GM12875 (cell line): ENCODE data around the gene SPRY4.

Experiments used
- H3K4me3 ChIP-seq: one replicate; pipeline ENCODE4 v1.5.1; 2011; ENCODE audit warnings: low read depth, low read length, control low read depth
- CTCF ChIP-seq: IDR thresholded peaks from 2 replicates; pipeline ENCODE4 v1.5.1; 2011; ENCODE audit warnings: low read depth, mild to moderate bottlenecking, control low read depth, inconsistent platforms, low read length, moderate library complexity, borderline replicate concordance; ENCODE audit not compliant: insufficient read depth

The SPRY4 gene

DNA sequence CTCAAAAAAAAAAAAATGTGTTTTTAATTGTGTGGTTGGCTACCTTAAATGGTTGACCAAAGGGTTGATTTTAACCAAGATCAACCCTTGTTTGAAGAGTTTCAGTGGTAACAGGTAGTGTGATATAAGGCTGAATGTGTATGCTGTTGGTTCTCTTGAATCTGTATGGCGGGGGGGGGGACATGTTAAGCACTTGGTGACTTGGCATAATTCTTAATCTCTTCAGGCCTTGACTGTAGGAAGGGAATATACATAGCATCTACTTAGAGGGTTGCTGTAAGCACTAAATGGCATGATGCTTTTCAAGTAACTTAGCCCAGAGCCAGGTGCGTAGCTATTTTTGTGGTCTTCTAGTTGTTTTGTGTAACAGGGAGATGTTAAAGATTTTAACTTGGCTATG is 5.6 kb upstream of the SPRY4 start:
- H3K4me3 ChIP-seq: no peak overlapping the region
- no peak for TF ChIP-seq CTCF

DNA sequence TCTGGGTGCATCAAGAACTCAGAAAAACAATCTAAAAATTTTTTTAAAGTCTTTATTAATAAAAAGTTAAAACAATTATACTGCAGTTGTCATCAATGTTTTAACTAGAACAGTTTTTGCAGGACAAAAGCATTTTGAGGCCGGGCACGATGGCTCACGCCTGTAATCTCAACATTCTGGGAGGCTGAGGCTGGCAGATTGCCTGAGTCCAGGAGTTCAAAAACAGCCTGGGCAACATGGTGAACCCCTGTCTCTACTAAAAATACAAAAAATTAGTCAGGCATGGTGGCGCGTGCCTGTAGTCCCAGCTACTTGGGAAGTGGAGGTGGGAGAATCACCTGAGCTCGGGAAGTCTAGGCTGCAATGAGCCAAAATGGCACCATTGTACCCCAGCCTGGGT is 5.2 kb upstream of the SPRY4 start:
- no peak for TF ChIP-seq CTCF
- H3K4me3 ChIP-seq: no peak overlapping the region

DNA sequence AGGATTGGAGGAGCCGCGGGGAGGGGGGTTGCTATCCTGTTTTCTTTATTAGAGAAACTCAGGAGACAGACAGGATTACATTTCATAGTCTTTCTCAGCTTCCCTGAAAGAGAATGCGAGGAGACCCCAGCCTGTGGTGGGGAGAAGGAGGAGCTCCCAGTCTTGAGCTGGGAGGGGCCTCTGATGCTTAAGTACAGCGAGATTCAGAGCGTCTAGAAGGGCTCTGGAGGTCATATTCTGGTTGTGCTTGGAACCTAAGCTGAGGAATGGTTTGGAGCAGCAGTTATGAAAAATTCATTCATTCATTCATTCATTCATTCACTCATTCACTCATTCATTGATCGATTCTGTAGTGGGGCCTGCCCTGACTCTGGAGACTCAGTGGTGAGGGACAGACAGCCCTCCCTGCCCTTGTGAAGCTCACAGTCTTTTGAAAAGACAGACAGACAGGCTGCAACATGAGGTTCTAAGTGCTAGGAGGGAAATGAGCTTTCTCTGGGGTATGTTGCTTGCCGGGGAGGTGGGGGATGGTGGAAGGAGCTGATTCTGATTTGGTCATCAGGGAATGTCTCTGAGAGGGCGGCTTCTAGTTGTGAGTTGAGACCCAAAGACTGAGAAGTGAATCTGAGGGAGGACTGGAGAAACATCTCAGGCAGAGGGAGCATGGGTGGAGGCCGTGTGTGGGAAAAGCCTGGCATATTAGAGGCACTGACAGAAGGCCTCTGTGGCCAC is 2.5 kb upstream of the SPRY4 start:
- no peak overlapping the region for H3K4me3 ChIP-seq

DNA sequence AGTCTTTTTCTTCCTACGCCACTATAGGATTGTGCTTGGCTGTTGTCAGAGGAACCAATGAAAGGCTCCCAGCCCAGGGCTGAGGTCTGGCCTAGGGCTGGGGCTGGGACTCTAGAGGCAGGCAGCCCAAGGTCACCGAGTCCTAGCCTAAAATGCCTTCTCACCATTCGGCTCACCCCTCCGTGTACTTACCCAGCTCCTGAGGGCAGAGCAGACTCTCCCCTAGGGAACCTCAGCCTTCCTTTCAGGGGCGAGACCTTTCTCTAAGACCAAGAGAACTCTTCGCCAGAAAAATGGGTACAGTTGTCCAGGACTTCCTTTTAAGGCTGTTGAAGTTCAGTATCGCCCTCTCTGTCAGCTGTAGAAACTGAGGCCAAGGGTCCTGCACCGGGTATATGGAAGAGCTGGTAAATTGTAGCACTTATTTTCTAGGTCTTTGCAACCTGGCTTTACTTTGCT is 1.7 kb upstream of the SPRY4 start:
- TF ChIP-seq CTCF: no peak
- peak overlapping the region; percentile 64 for H3K4me3 ChIP-seq

More for the DNA sequence above, 2.5 kb upstream of the SPRY4 start:
- TF ChIP-seq CTCF: no peak

DNA sequence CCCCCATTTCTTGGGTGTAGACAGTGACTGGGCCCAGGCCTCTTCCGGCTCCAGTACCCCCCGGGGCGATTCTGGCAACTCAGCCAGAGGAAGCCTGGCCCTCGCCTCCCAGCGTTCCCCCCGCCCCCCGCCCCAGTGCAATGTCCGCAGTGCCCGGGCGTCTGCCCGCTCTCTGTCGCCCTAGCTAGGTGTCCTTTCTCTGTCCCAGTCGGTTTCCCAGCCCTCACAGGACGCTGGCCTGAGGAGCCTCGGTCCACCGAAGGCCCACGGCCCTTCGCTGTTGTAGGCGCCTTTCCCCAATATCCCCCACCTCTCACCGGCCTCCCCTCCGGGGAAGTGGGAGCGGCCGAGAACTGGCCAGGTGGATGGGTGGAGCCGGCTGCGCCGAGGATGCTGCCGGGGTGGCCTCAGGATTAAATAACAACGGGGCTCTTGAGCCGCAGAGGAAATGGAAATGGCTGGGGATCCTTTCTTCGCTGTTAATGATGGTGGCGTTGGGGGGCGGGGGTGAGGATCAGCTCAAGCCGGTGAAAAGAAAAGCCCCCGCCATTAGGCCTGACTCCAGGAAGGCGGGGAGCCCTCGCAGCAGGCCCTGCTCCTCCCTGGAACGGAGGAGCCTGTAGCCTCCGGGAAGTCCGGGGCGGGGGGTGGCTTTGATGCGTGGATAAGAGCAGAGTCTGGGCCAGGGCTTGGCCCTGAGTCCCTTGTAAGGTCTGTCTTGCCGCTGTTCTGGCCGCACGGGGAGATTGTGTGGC is 1.1 kb upstream of the SPRY4 start:
- H3K4me3 ChIP-seq: peak overlapping the region; percentile 64
- no peak for TF ChIP-seq CTCF

DNA sequence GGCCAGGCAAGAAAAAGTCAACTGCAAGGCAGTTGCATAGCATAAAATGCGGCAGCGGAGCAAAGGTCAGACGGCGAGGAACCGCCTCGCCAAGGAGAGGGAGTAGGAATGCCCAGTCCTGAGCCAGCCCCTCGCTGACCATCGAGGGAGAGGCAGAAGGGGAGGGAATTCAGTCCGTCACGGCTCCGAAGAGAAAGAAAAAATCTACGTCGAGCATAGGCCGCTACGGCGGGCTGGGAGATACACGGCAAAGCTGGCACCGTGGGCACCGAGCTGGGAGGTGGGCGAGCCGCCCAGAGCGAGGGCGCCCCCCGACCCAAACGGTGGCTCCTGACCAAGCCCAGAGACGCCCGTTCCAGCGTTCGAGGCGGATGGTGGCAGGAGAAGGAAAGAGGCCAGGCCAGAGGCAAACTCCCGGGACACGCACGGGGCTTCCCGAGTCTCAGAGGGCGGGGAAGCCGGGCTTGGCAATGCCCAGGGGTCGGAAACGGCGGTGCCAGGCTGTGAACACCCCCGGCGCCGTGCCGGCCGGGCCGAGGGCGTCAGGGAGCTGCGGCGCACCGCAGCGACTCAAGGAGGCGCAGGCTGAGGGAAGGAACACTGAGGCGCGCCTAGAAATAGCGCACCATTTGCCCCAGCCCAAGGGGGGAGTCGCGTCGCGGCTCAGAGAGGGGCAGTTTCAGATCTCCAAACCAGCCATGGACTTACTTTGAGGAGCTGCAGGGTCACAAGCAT is 518 bp downstream of the SPRY4 start:
- H3K4me3 ChIP-seq: peak overlapping the region; percentile 64
- TF ChIP-seq CTCF: no peak
